Measurements from ENCODE around the gene KCNE5.
"Not testable (repeated sequence)": the region's sequence is repeated elsewhere in the genome, so short reads cannot be mapped to it uniquely, and the experiment has no call there.

KCNE5 gene

GRCh38 chrX:109601486-109601885, 23.5 kb downstream of the KCNE5 start:
- DNase-seq (ENCODE audit: low spot score), result no peak

GRCh38 chrX:109600237-109600651, 24.7 kb downstream of the KCNE5 start:
- DNase-seq (ENCODE audit: low spot score), result no peak

GRCh38 chrX:109596015-109596414, 29.0 kb downstream of the KCNE5 start:
- DNase-seq (ENCODE audit: low spot score), result no peak

GRCh38 chrX:109590176-109590575, 34.8 kb downstream of the KCNE5 start:
- no peak for DNase-seq (ENCODE audit: low spot score)

GRCh38 chrX:109585488-109585887, 39.5 kb downstream of the KCNE5 start:
- no peak for DNase-seq (ENCODE audit: low spot score)

- DNase-seq (ENCODE audit: low spot score), result no peak
Observed at GRCh38 chrX:109578916-109579315, 46.1 kb downstream of the KCNE5 start.

GRCh38 chrX:109577055-109577454, 47.9 kb downstream of the KCNE5 start:
- no peak for DNase-seq (ENCODE audit: low spot score)

GRCh38 chrX:109576083-109576482, 48.9 kb downstream of the KCNE5 start:
- DNase-seq (ENCODE audit: low spot score), result not testable (repeated sequence)
